ENCODE results near the gene CDH4.

The CDH4 gene

GRCh38 chr20:61665528-61666470 is 413.7 kb downstream of the CDH4 start:
- no peak for DNase-seq (ENCODE audit: low read depth, low spot score)

- no peak for DNase-seq (ENCODE audit: low read depth, low spot score)
These were observed 414.4 kb downstream of the CDH4 start for GRCh38 chr20:61666471-61666832.

GRCh38 chr20:61667056-61667792 is 415.2 kb downstream of the CDH4 start:
- DNase-seq (ENCODE audit: low read depth, low spot score): no peak

GRCh38 chr20:61668065-61668650 is 416.1 kb downstream of the CDH4 start:
- DNase-seq (ENCODE audit: low read depth, low spot score): no peak

- no peak for DNase-seq (ENCODE audit: low read depth, low spot score)
These were observed 416.9 kb downstream of the CDH4 start for GRCh38 chr20:61668771-61669503.

GRCh38 chr20:61670274-61670673 is 418.2 kb downstream of the CDH4 start:
- no peak for DNase-seq (ENCODE audit: low read depth, low spot score)

GRCh38 chr20:61671559-61671958 is 419.5 kb downstream of the CDH4 start:
- DNase-seq (ENCODE audit: low read depth, low spot score): no peak

- no peak for DNase-seq (ENCODE audit: low read depth, low spot score)
These were observed 421.2 kb downstream of the CDH4 start for GRCh38 chr20:61673152-61673847.

- no peak for DNase-seq (ENCODE audit: low read depth, low spot score)
These were observed 422.1 kb downstream of the CDH4 start for GRCh38 chr20:61674121-61674520.

GRCh38 chr20:61674688-61675087 is 422.6 kb downstream of the CDH4 start:
- DNase-seq (ENCODE audit: low read depth, low spot score): no peak

- DNase-seq (ENCODE audit: low read depth, low spot score): no peak
These were observed 425.9 kb downstream of the CDH4 start for GRCh38 chr20:61677928-61678327.

- DNase-seq (ENCODE audit: low read depth, low spot score): no peak
These were observed 426.4 kb downstream of the CDH4 start for GRCh38 chr20:61678437-61678836.

GRCh38 chr20:61679473-61679872 is 427.4 kb downstream of the CDH4 start:
- no peak for DNase-seq (ENCODE audit: low read depth, low spot score)

GRCh38 chr20:61680096-61680495 is 428.0 kb downstream of the CDH4 start:
- no peak for DNase-seq (ENCODE audit: low read depth, low spot score)

- DNase-seq (ENCODE audit: low read depth, low spot score): no peak
These were observed 430.3 kb downstream of the CDH4 start for GRCh38 chr20:61682114-61682995.

GRCh38 chr20:61682996-61683681 is 431.1 kb downstream of the CDH4 start:
- DNase-seq (ENCODE audit: low read depth, low spot score): no peak

GRCh38 chr20:61683721-61684120 is 431.7 kb downstream of the CDH4 start:
- DNase-seq (ENCODE audit: low read depth, low spot score): no peak

- DNase-seq (ENCODE audit: low read depth, low spot score): no peak
These were observed 432.1 kb downstream of the CDH4 start for GRCh38 chr20:61684136-61684535.

GRCh38 chr20:61684583-61685235 is 432.6 kb downstream of the CDH4 start:
- DNase-seq (ENCODE audit: low read depth, low spot score): no peak
